Erythroblast (primary cell): ENCODE measurements around the gene DLG2.

Source experiments
- GATA1 ChIP-seq: IDR thresholded peaks from 2 replicates; pipeline ENCODE4 v1.6.1; 2011; ENCODE audit warnings: low read depth, mild to moderate bottlenecking, control low read depth, low read length, moderate library complexity
- POLR2A ChIP-seq: IDR thresholded peaks from 2 replicates; pipeline ENCODE4 v1.6.1; 2011; ENCODE audit warnings: mild to moderate bottlenecking, low read length

- TF ChIP-seq POLR2A (no peak), GATA1 (no peak)
Measured at GRCh38 chr11:83564870-83565269, 2062.3 kb downstream of the DLG2 start.
